Smooth muscle cell (in vitro differentiated cells): ENCODE results near the gene IQGAP3. TPM values are rescaled to one million over a fixed set of nuclear protein-coding genes. Genes with fewer than 3 reads are reported as not detected.

Source experiments
- DNase-seq: peaks from one replicate; lab custom pipeline; 2025; ENCODE audit not compliant: unreplicated experiment; lab: John Stamatoyannopoulos, UW
- H2AFZ ChIP-seq: fragments of 200-600 bp; sonication (generic); 2 replicates; pipeline ENCODE4 v1.6.0; 2016; ENCODE audit warnings: antibody characterized with exemption, low read depth, mild to moderate bottlenecking
- H3F3A ChIP-seq: fragments of 200-600 bp; sonication (generic); 2 replicates; pipeline ENCODE4 v1.6.0; 2017; ENCODE audit warnings: antibody characterized with exemption, low read depth
- H3K27ac ChIP-seq: fragments of 200-600 bp; sonication (generic); 2 replicates; pipeline ENCODE4 v1.5.1; 2016; ENCODE audit warnings: low read depth, mild to moderate bottlenecking
- H3K27me3 ChIP-seq: fragments of 200-600 bp; sonication (generic); 2 replicates; pipeline ENCODE4 v1.6.1; 2016; ENCODE audit warnings: low read depth, mild to moderate bottlenecking
- H3K36me3 ChIP-seq: fragments of 200-600 bp; sonication (generic); 2 replicates; pipeline ENCODE4 v1.5.1; 2016; ENCODE audit warnings: low read depth
- H3K4me1 ChIP-seq: fragments of 200-600 bp; sonication (generic); 2 replicates; pipeline ENCODE4 v1.5.1; 2016; ENCODE audit warnings: low read depth
- H3K4me2 ChIP-seq: fragments of 200-600 bp; sonication (generic); 2 replicates; pipeline ENCODE4 v1.6.0; 2016; ENCODE audit warnings: mild to moderate bottlenecking
- H3K4me3 ChIP-seq: fragments of 200-600 bp; sonication (generic); 2 replicates; pipeline ENCODE4 v1.5.1; 2016; ENCODE audit warnings: mild to moderate bottlenecking
- H3K79me2 ChIP-seq: fragments of 200-600 bp; sonication (generic); 2 replicates; pipeline ENCODE4 v1.6.0; 2016; ENCODE audit warnings: low read depth, mild to moderate bottlenecking
- H3K9ac ChIP-seq: fragments of 200-600 bp; sonication (generic); 2 replicates; pipeline ENCODE4 v1.6.0; 2016; ENCODE audit warnings: low read depth
- H3K9me3 ChIP-seq: fragments of 200-600 bp; sonication (generic); replicated peaks from 2 replicates; pipeline ENCODE4 v1.5.1; 2016; ENCODE audit warnings: low read depth
- H4K20me1 ChIP-seq: fragments of 200-600 bp; sonication (generic); 2 replicates; pipeline ENCODE4 v1.6.0; 2016; ENCODE audit warnings: low read depth
- CTCF ChIP-seq: fragments of 200-600 bp; sonication (generic); IDR thresholded peaks from 2 replicates; pipeline ENCODE4 v1.5.1; 2017; ENCODE audit warnings: borderline replicate concordance, mild to moderate bottlenecking, antibody characterized with exemption; ENCODE audit not compliant: insufficient read depth, poor library complexity, severe bottlenecking
- WGBS: methylation state at CpG from one replicate; pipeline ENCODE4 v1.1.7; 2016; ENCODE audit warnings: low lambda C conversion rate; 5-methylcytosine and 5-hydroxymethylcytosine counted together
- polyA plus RNA-seq: library from polyadenylated mRNA; unstranded; fragments of >200 nt; fragmentation: Nextera tagmentation; extraction: Ambion mirVana; gene quantifications from 2 replicates; pipeline ENCODE4 v1.2.1, GENCODE V29; 2016
- total RNA-seq: library from RNA; depleted of rRNA; stranded (reverse); fragments of >200 nt; gene quantifications from 2 replicates; pipeline ENCODE4 v1.2.3, GENCODE V29; 2014

The IQGAP3 gene
- total and polyA plus RNA-seq, 2 experiments from 2014 or later, result 2.6 to 2.9 TPM

- Histone ChIP-seq H2AFZ (no peak overlapping the region), H3K4me2 (peak overlapping the region; percentile 71), H3K4me3 (no peak overlapping the region), H3K9ac (no peak overlapping the region), H4K20me1 (peaks cover 100% of the 10 kb centered on the region), H3K36me3 (no peaks in the 10 kb centered on the region), H3K27ac (no peak overlapping the region), H3K27me3 (no peaks in the 10 kb centered on the region), H3K4me1 (peaks cover 45% of the 10 kb centered on the region), H3F3A (no peaks in the 10 kb centered on the region), H3K9me3 (no peaks in the 10 kb centered on the region), H3K79me2 (peaks cover 100% of the 10 kb centered on the region)
- no peak for TF ChIP-seq CTCF
- 89% methylated on average over 6 of the region's 6 CpGs for WGBS
- DNase-seq, result no peak
These were observed 81.0 kb downstream of the IQGAP3 start for GRCh38 chr1:156491151-156491949.

GRCh38 chr1:156490401-156491032 lies 81.8 kb downstream of the IQGAP3 start:
- Histone ChIP-seq H3K4me3 (no peak overlapping the region), H3K4me2 (peak overlapping the region; percentile 71), H3K79me2 (peaks cover 100% of the 10 kb centered on the region), H3K4me1 (peaks cover 38% of the 10 kb centered on the region), H3F3A (no peaks in the 10 kb centered on the region), H4K20me1 (peaks cover 100% of the 10 kb centered on the region), H3K9me3 (no peaks in the 10 kb centered on the region), H2AFZ (no peak overlapping the region), H3K27me3 (no peaks in the 10 kb centered on the region), H3K9ac (no peak overlapping the region), H3K27ac (no peak overlapping the region), H3K36me3 (no peaks in the 10 kb centered on the region)
- no peak for DNase-seq
- peak; percentile 19 for TF ChIP-seq CTCF
- WGBS, result 14% methylated on average over 10 of the region's 10 CpGs

GRCh38 chr1:156489935-156490293 lies 82.5 kb downstream of the IQGAP3 start:
- no peaks in the 10 kb centered on the region for H3K27me3 ChIP-seq
- DNase-seq, result no peak
- no peaks in the 10 kb centered on the region for H3K9me3 ChIP-seq
- WGBS, result 56% methylated on average over 5 of the region's 7 CpGs
- TF ChIP-seq CTCF, result no peak
- H4K20me1 ChIP-seq, result peaks cover 100% of the 10 kb centered on the region
- H3K9ac ChIP-seq, result no peak overlapping the region
- no peak overlapping the region for H2AFZ ChIP-seq
- peaks cover 38% of the 10 kb centered on the region for H3K4me1 ChIP-seq
- no peaks in the 10 kb centered on the region for H3F3A ChIP-seq
- no peak overlapping the region for H3K4me3 ChIP-seq
- peak overlapping the region; percentile 12 for H3K27ac ChIP-seq
- H3K4me2 ChIP-seq, result peak overlapping the region; percentile 71
- H3K79me2 ChIP-seq, result peaks cover 100% of the 10 kb centered on the region
- H3K36me3 ChIP-seq, result no peaks in the 10 kb centered on the region
